MM.1S (cell line): Measurements from ENCODE around the gene SMAD3.

Experiments
- DNase-seq: peaks from one replicate; pipeline ENCODE4 v3.0.0-alpha.2; 2015
- H2AFZ ChIP-seq: fragments of 300-600 bp; sonication (generic); 2 replicates; pipeline ENCODE4 v1.6.0; 2016; ENCODE audit warnings: antibody characterized with exemption, low read length
- H3F3A ChIP-seq: fragments of 300-600 bp; sonication (generic); 2 replicates; pipeline ENCODE4 v1.6.1; 2016; ENCODE audit warnings: mild to moderate bottlenecking, antibody characterized with exemption, low read length, moderate library complexity, mixed read lengths; ENCODE audit not compliant: insufficient read depth
- H3K27ac ChIP-seq: fragments of 300-600 bp; sonication (generic); 2 replicates; pipeline ENCODE4 v1.5.1; 2016; ENCODE audit warnings: mild to moderate bottlenecking, low read length
- H3K27me3 ChIP-seq: fragments of 300-600 bp; sonication (generic); replicated peaks from 2 replicates; pipeline ENCODE4 v1.6.0; 2016; ENCODE audit warnings: low read length; ENCODE audit not compliant: insufficient read depth
- H3K36me3 ChIP-seq: fragments of 300-600 bp; sonication (generic); replicated peaks from 2 replicates; pipeline ENCODE4 v1.6.1; 2016; ENCODE audit warnings: mild to moderate bottlenecking, low read length, mixed read lengths; ENCODE audit not compliant: insufficient read depth
- H3K4me1 ChIP-seq: fragments of 300-600 bp; sonication (generic); 2 replicates; pipeline ENCODE4 v1.6.1; 2016; ENCODE audit warnings: low read length, mixed read lengths
- H3K4me2 ChIP-seq: fragments of 300-600 bp; sonication (generic); 2 replicates; pipeline ENCODE4 v1.6.0; 2016; ENCODE audit warnings: low read depth, low read length
- H3K4me3 ChIP-seq: fragments of 300-600 bp; sonication (generic); 2 replicates; pipeline ENCODE4 v1.5.1; 2016; ENCODE audit warnings: low read length, mixed read lengths
- H3K79me2 ChIP-seq: fragments of 300-600 bp; sonication (generic); 2 replicates; pipeline ENCODE4 v1.6.1; 2016; ENCODE audit warnings: mixed run types, low read length, mixed read lengths
- H3K9ac ChIP-seq: fragments of 300-600 bp; sonication (generic); 2 replicates; pipeline ENCODE4 v1.6.1; 2016; ENCODE audit warnings: low read length, mixed read lengths
- H3K9me2 ChIP-seq: fragments of 300-600 bp; sonication (generic); replicated peaks from 2 replicates; pipeline ENCODE4 v1.6.1; 2016; ENCODE audit warnings: mild to moderate bottlenecking, low read length, mixed read lengths; ENCODE audit not compliant: insufficient read depth
- H3K9me3 ChIP-seq: fragments of 300-600 bp; sonication (generic); replicated peaks from 2 replicates; pipeline ENCODE4 v1.6.1; 2016; ENCODE audit warnings: mild to moderate bottlenecking, low read length, mixed read lengths; ENCODE audit not compliant: insufficient read depth
- H4K20me1 ChIP-seq: fragments of 300-600 bp; sonication (generic); 2 replicates; pipeline ENCODE4 v1.6.1; 2016; ENCODE audit warnings: mild to moderate bottlenecking, low read length, moderate library complexity, mixed read lengths; ENCODE audit not compliant: insufficient read depth
- CTCF ChIP-seq: fragments of 300-600 bp; sonication (generic); IDR thresholded peaks from 2 replicates; pipeline ENCODE4 v1.5.1; 2016; ENCODE audit warnings: antibody characterized with exemption, low read length, mixed read lengths
- EZH2 ChIP-seq: fragments of 300-600 bp; sonication (generic); optimal IDR thresholded peaks from 2 replicates; pipeline ENCODE3; 2017; ENCODE audit warnings: low read depth, mild to moderate bottlenecking, antibody characterized with exemption, low read length, mixed read lengths
- EZH2phosphoT487 ChIP-seq: fragments of 300-600 bp; sonication (generic); IDR thresholded peaks from 2 replicates; pipeline ENCODE4 v1.6.1; 2018; ENCODE audit warnings: antibody characterized with exemption, low read length

Gene SMAD3

GRCh38 chr15:67210555-67211168 lies 145.3 kb downstream of the SMAD3 start:
- Histone ChIP-seq H3K9ac (no peak overlapping the region), H3K4me2 (no peak overlapping the region), H3K27me3 (no peaks in the 10 kb centered on the region), H4K20me1 (no peaks in the 10 kb centered on the region), H3K36me3 (no peaks in the 10 kb centered on the region; the same call in 1 of the 2 replicates), H3K27ac (no peak overlapping the region), H3K9me2 (no peaks in the 10 kb centered on the region), H2AFZ (no peak overlapping the region), H3F3A (no peaks in the 10 kb centered on the region), H3K79me2 (no peaks in the 10 kb centered on the region), H3K4me3 (no peak overlapping the region), H3K4me1 (peaks cover 3% of the 10 kb centered on the region; the same call in 1 of the 2 replicates), H3K9me3 (no peaks in the 10 kb centered on the region)
- DNase-seq: no peak
- TF ChIP-seq EZH2phosphoT487 (no peak), CTCF (no peak), EZH2 (no peak)

GRCh38 chr15:67212684-67213367 lies 147.4 kb downstream of the SMAD3 start:
- Histone ChIP-seq H3K27ac (no peak overlapping the region), H3K9me3 (no peaks in the 10 kb centered on the region), H2AFZ (no peak overlapping the region), H3K27me3 (no peaks in the 10 kb centered on the region), H3K79me2 (no peaks in the 10 kb centered on the region), H3F3A (no peaks in the 10 kb centered on the region), H4K20me1 (no peaks in the 10 kb centered on the region), H3K9ac (no peak overlapping the region), H3K9me2 (no peaks in the 10 kb centered on the region), H3K4me3 (no peak overlapping the region), H3K4me2 (no peak overlapping the region), H3K36me3 (no peaks in the 10 kb centered on the region; the same call in 1 of the 2 replicates), H3K4me1 (peaks cover 3% of the 10 kb centered on the region; the same call in 1 of the 2 replicates)
- DNase-seq: no peak
- TF ChIP-seq EZH2 (no peak), EZH2phosphoT487 (no peak), CTCF (no peak)

- no peaks in the 10 kb centered on the region for H3K27me3 ChIP-seq
- H4K20me1 ChIP-seq: no peaks in the 10 kb centered on the region
- no peak overlapping the region for H3K9ac ChIP-seq
- H3K79me2 ChIP-seq: no peaks in the 10 kb centered on the region
- H3F3A ChIP-seq: no peaks in the 10 kb centered on the region
- H2AFZ ChIP-seq: no peak overlapping the region
- H3K9me3 ChIP-seq: no peaks in the 10 kb centered on the region
- TF ChIP-seq EZH2 (no peak), EZH2phosphoT487 (no peak), CTCF (no peak)
- H3K27ac ChIP-seq: no peak overlapping the region
- no peak for DNase-seq
- H3K4me2 ChIP-seq: no peak overlapping the region
- no peaks in the 10 kb centered on the region for H3K9me2 ChIP-seq
- H3K36me3 ChIP-seq: no peaks in the 10 kb centered on the region; the same call in 1 of the 2 replicates
- H3K4me1 ChIP-seq: no peaks in the 10 kb centered on the region
- no peak overlapping the region for H3K4me3 ChIP-seq
Observed at GRCh38 chr15:67215102-67215501, 149.7 kb downstream of the SMAD3 start.
